SK-N-MC (cell line): ENCODE data around the gene PCNX3.

Experiments used
- EZH2 ChIP-seq: fragments of 200-600 bp; sonication (generic); IDR thresholded peaks from one replicate; pipeline ENCODE4 v1.6.1; 2017; ENCODE audit warnings: antibody characterized with exemption
- FOXP2 ChIP-seq: optimal IDR thresholded peaks from 2 replicates; pipeline ENCODE3; 2011; ENCODE audit warnings: mild to moderate bottlenecking, moderate library complexity; ENCODE audit not compliant: insufficient read depth; ENCODE audit errors: extremely low read length, control extremely low read depth
- POLR2AphosphoS5 ChIP-seq: IDR thresholded peaks from 2 replicates; pipeline ENCODE4 v1.6.1; 2012; ENCODE audit warnings: mild to moderate bottlenecking, low read depth, low read length, borderline replicate concordance

- TF ChIP-seq POLR2AphosphoS5: no peak
- TF ChIP-seq EZH2: no peak
- TF ChIP-seq FOXP2: no peak
Observed at GRCh38 chr11:65589444-65590239, 25.9 kb upstream of the PCNX3 start.
